ELR (cell line): ENCODE data around the gene DNAH9.

Source experiments
- DNase-seq: peaks from one replicate; pipeline ENCODE4 v3.0.0-alpha.2; 2015; ENCODE audit warnings: low read depth

DNAH9 gene

GRCh38 chr17:11610999-11611566 lies 12.8 kb downstream of the DNAH9 start:
- no peak for DNase-seq

DNA sequence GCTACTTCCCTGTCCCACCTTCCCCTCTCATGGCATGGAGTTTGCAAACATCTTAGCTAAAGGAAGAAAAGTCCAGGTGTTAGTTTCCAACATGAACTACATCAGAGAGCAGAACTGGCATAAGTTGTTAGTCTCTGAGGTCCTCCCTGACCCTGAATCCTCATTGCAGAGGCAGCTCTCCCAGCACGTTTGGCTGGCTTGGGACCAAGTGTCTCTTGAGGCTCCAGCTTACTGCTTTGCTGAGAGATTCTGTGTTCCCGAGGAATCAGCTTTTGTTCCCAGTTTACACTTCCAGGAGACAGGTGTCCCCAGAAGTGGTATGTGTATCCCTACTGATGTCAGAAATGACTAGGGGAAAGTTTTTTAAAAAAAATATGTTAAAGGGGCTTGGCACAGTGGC lies 14.7 kb downstream of the DNAH9 start:
- DNase-seq = no peak

DNA sequence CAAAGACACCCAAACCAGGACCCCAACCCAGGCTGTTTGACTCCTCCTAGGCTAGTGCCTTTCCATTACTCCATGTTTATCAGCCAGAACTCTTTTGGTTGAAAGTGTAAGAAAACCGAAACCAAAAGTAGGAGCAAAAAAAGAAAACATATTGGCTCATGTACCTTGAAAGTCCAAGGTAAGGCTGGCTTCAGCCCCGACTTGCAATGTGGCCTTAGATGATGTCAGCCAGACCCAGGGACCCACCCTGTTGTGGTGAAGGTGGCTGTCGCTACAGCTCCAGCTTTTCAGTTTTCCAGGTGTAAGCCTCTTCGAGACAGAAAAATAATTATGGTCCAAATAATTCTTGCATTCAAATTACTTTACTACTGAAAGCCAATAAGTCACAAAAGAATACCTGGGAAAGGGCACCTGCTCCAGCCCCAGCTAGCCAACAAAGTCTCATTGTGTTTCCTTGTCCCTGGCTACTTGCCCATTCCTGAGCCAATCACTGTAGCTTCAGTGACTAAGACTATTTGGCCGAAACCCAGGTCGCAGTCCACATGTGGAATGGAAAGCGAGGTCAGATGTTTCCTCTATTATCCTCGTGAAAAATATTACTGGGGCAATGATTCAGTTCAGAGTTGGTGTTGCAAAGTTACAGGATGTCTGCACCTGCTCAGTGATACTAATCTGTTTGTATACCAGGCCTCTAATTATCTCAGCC lies 20.7 kb downstream of the DNAH9 start:
- DNase-seq = peak; percentile 1

DNA sequence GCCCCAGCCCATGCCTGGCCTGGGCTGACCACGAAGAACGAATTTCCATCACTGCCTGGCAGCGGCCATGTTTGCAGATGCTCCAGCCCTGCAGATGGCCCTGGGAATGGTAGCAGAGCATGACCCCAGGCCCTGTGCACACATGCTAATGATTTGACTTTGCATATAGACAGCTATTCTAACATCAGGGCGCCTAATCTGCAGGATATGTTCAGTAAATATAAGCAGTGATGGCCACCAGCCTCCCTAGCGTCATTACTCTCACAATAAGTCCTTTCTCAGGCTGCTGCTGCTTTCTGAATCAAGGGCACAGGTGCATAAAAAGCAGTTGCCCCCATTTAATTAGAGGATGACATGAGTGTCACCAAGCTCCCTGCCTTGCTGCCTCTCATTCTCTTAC lies 24.2 kb downstream of the DNAH9 start:
- DNase-seq = no peak

- no peak for DNase-seq
Measured at GRCh38 chr17:11624976-11625375, 26.7 kb downstream of the DNAH9 start.

DNA sequence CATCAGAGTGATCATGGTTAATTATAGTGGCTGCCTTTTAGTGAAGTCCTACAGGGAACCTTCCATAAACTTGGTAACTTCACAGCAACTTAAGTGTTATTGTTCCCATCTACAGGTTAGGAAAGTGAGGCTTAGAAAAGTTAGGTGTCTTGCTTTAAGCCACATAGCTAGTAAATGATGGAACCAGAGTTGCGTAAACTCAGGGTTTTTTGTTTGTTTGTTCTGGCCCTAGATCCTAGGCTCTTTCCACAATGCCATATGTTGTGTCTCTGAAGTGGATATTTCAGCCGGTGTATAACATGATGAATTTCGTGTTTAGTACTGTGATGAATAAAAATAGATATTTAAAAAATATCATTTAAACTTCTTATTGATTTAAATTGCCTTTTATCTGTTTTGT lies 27.6 kb downstream of the DNAH9 start:
- no peak for DNase-seq

DNA sequence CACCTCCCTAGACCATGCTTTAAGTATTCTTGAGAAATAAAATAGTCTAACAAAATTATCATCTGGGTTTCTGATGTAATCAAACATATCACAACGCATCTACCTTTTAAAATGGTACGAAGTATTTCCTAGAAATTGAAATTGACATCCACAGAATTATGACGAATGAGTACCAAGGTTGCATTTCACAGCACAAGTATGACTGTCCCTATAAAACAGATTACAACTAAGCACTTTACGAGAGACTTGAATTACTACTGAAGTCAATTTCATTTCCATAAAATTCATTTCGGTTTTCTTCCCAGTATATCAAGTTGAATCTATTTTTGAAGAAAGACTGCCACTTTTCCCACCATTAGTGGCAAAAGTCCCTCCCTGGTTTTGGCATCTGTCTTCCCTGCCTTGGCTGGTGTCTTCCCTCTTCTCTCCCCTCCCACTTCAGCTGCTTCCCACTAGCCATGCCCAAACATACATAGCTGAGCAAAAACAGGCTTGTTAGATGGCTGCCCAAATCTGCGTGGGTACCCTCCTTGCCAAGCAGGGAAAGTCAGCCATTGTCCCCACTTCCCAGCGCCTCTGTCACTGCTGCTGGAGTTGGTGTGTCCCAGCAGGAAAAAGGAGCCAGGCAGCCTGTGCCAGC lies 29.2 kb downstream of the DNAH9 start:
- DNase-seq = no peak

- no peak for DNase-seq
Measured at GRCh38 chr17:11628374-11628773, 30.1 kb downstream of the DNAH9 start.

DNA sequence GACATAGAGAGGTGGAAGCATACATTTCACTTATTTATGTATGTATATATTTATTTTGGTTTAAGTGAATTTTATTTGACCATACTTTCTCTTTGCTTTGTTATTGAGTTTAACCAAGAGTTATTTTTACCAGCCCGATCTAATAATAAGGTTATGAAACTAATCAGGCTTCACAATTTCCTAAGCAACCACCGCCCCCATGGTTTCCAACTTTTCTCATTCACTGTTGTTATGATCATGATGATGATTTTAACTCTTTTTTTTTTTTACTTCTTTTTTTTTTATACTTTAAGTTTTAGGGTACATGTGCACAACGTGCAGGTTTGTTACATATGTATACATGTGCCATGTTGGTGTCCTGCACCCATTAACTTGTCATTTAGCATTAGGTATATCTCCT lies 30.6 kb downstream of the DNAH9 start:
- no peak for DNase-seq

DNA sequence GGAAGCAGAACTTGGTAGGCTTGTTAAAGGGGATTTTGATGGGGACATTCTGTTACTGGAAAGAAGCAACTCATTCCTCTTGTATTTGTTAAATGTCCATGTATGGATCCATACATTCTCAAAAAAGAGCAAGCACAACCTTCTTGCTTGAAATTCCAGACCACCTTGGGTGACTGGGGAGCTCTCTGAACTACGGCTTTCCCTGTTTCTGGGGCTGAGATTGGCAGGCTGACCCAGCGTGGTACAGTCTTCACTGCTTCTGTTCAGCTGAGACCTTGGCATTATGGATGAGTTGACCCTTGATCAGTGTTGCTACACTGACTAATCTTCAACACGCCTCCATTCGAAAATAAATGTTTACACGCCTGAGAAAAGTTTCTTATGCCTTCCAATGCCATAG lies 38.5 kb downstream of the DNAH9 start:
- no peak for DNase-seq

DNA sequence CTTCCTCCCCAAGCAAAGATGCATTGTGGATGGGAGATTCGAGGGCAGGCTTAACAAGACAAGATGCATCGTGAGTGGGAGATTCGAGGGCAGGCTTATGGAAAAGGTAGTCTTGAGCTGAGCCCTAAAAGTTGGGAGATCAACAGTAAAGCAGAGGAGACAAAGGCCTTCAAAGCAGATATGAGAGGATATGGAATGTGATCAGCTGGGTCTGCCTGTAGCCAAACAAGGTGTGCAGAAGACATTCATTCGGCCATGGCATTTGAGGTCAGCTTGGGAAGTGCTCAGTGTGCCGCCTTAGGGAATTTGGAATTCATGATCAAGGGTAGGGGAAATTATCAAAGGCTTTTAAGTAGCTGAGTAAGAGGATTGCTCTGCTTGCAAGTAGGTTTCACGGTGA lies 39.5 kb downstream of the DNAH9 start:
- no peak for DNase-seq

GRCh38 chr17:11638700-11639265 lies 40.5 kb downstream of the DNAH9 start:
- DNase-seq = no peak

DNA sequence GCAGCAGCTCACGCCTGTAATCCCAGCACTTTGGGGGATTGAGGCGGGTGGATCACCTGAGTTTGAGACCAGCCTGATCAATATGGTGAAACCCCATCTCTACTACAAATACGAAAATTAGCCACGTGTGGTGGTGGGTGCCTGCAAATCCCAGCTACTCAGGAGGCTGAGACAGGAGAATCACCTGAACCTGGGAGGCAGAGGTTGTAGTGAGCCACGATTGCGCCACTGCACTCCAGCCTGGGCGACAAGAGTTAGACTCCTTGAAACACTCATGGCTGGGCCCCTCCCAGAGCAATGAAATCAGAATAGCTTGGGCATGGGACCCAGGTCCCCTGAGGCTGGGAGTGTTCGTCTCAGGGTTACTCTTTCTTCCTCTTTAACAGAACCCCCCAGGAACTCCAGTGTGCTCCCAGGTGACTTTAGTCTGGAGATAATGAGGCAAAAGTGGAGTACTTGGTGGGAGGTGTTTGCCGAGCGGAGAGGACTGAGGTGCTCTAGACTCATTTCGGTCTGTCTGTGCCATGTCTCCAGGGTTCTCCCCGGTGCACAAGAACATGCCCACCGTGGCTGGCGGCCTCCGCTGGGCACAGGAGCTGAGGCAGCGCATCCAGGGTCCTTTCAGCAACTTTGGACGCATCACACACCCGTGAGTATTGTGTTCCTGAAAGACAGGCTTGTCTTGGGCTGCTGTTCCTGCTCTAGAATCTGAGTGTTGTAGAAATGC lies 41.6 kb downstream of the DNAH9 start:
- DNase-seq = no peak

DNA sequence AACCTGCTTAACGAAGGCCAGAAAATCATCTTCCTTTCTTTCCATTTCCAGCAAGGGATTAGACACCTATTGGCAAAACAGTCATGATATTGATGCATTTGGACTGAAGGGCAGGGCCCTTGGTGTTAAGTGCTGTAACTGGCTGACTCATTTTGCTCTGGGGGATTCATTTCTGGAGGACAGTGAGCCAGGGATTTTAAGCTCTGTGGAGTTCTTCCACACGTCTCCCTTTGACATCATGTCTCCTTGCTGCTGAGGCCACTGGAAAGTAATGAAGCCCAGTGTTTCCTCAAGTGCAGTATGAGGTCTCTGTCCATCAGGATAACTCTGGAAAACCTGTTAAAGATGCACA lies 42.2 kb downstream of the DNAH9 start:
- no peak for DNase-seq

GRCh38 chr17:11641521-11642275 lies 43.4 kb downstream of the DNAH9 start:
- DNase-seq = no peak

DNA sequence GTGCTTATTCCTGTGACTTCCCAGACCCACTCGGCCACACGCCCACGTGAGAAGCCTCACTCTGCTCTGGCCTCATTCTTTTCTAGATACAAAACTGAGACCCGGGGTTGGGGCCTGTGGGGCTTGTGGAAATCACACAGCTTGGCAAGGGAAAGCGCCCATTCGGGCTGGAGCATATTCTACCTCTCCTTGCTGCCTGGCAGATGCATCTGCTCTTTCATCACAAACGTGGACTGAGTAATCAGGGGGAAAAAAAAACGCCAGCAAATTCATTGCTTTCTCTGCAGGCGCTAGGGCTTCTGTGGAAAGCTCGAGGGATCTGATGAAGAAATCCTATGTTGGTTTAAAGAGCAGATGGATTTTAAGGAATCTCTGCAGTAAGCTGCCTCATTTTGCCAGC lies 44.4 kb downstream of the DNAH9 start:
- DNase-seq = no peak

GRCh38 chr17:11643851-11644250 lies 45.6 kb downstream of the DNAH9 start:
- DNase-seq = no peak

- peak; percentile 68 for DNase-seq
Measured at GRCh38 chr17:11644265-11645212, 46.3 kb downstream of the DNAH9 start.

DNA sequence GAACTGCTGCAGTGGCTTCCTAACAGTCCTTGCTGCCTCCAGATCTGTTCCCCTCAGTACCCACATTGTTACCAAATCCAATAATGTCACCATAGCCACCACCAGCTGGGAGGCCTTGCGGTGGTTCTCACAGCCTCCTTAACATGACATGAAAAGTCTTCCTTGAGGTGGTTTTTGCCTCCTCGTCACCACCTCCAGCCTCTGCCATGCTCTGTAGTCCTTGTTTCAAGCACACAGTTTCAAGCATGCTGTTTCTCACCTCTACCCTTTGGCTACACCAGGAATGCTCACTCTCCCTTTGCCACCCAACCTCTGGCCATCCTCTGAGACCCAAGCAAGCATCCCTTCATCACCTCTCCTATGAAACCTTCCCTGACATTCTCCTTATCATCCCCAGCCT lies 47.2 kb downstream of the DNAH9 start:
- DNase-seq = no peak

GRCh38 chr17:11651089-11651488 lies 52.8 kb downstream of the DNAH9 start:
- no peak for DNase-seq

GRCh38 chr17:11668618-11669017 lies 70.3 kb downstream of the DNAH9 start:
- DNase-seq = no peak
